Kidney (tissue), 14 donors: Measurements from ENCODE around the gene RTP1. TPM values are rescaled to one million over a fixed set of nuclear protein-coding genes. Genes with fewer than 3 reads are reported as not detected.

Experiments
- DNase-seq, 5 donors: peaks; one replicate each; pipeline ENCODE4 v3.0.0-alpha.2; 2013 to 2020
- FAIRE-seq: peaks from 2 replicates; lab custom pipeline; 2012; peaks lifted over from hg19 to GRCh38; lab: Jason Lieb, UNC
- H3K27ac ChIP-seq, 2 donors: one replicate each; pipeline ENCODE4 v1.7.0; 2013; ENCODE audit warnings: low read depth in 2 of 2, low read length in 2 of 2, inconsistent platforms in 1 of 2
- H3K27me3 ChIP-seq: one replicate; pipeline ENCODE4 v1.7.1; 2013; ENCODE audit warnings: low read length, inconsistent platforms; ENCODE audit not compliant: control insufficient read depth, insufficient read depth
- H3K36me3 ChIP-seq, 3 donors: one replicate each; pipeline versions ENCODE4 v1.7.0 to v1.7.1; 2013; ENCODE audit warnings: low read length in 3 of 3, control low read depth in 1 of 3, inconsistent platforms in 1 of 3; ENCODE audit not compliant: insufficient read depth in 3 of 3, control insufficient read depth in 2 of 3
- H3K4me1 ChIP-seq, 3 donors: one replicate each; pipeline versions ENCODE4 v1.7.0 to v1.7.1; 2013; ENCODE audit warnings: low read length in 3 of 3, inconsistent platforms in 1 of 3, low read depth in 1 of 3; ENCODE audit not compliant: control insufficient read depth in 2 of 3, insufficient read depth in 2 of 3
- H3K4me3 ChIP-seq, 3 donors: one replicate each; pipeline versions ENCODE4 v1.7.0 to v1.8.1; 2013; ENCODE audit warnings: low read length in 3 of 3, control low read depth in 1 of 3, inconsistent platforms in 1 of 3
- H3K9ac ChIP-seq, 3 donors: one replicate each; pipeline versions ENCODE4 v1.7.0 to v1.7.1; 2013; ENCODE audit warnings: low read length in 3 of 3, control low read depth in 1 of 3, inconsistent platforms in 1 of 3
- H3K9me3 ChIP-seq, 3 donors: one replicate each; pipeline versions ENCODE4 v1.7.0 to v1.7.1; 2013; ENCODE audit warnings: low read length in 3 of 3, control low read depth in 1 of 3, inconsistent platforms in 1 of 3; ENCODE audit not compliant: control insufficient read depth in 2 of 3, insufficient read depth in 1 of 3
- CTCF ChIP-seq: IDR thresholded peaks from 3 replicates; pipeline ENCODE4 v1.5.1; 2012; ENCODE audit warnings: mild to moderate bottlenecking, moderate library complexity, borderline replicate concordance; ENCODE audit not compliant: insufficient read depth; ENCODE audit errors: extremely low read depth
- intact Hi-C: fragments of 100-400 bp; cut with DNase I; formaldehyde crosslinking; loops from one replicate; pipeline ENCODE4 v1.11.1; 2022
- polyA plus RNA-seq: library from polyadenylated mRNA; stranded (reverse); fragments of 350-450 nt; fragmentation: Illumina TruSeq; extraction: RNeasy Lipid Tissue Mini Kit (QIAGEN cat#74804); gene quantifications from one replicate; pipeline ENCODE4 v1.2.3, GENCODE V29; 2014; ENCODE audit warnings: low read depth, low replicate concordance; ENCODE audit not compliant: insufficient read depth
- total RNA-seq: library from RNA; stranded (reverse); fragmentation: NEBNext Ultra II Directional; extraction: Animal tissue kit (Norgen Biotek cat#: 25700); gene quantifications from one replicate; pipeline ENCODE4 v1.2.1, GENCODE V29; 2021
- donor health status: control.
- donor health status: control.
- donor health status: control.
- donor health status: control.
- donor health status: control.
- donor health status: DM: yes; HTN: yes; CAD: no.
- donor health status: Normal renal cell carcinoma (clear cell type).

RTP1 gene
- total and polyA plus RNA-seq, 2 donors from 2014 or later, result not detected

GRCh38 chr3:187242435-187242834 lies 45.1 kb downstream of the RTP1 start:
- H3K4me3 ChIP-seq, result no peak overlapping the region
- intact Hi-C loops, result no loop called here
- no peak overlapping the region for H3K9ac ChIP-seq
- TF ChIP-seq CTCF, result no peak
- H3K36me3 ChIP-seq, result no peaks in the 10 kb centered on the region
- no peaks in the 10 kb centered on the region for H3K4me1 ChIP-seq
- H3K27ac ChIP-seq, result no peak overlapping the region
- FAIRE-seq, result no peak
- no peaks in the 10 kb centered on the region for H3K9me3 ChIP-seq
- DNase-seq, result no peak
- no peaks in the 10 kb centered on the region for H3K27me3 ChIP-seq

GRCh38 chr3:187242900-187243299 lies 45.6 kb downstream of the RTP1 start:
- TF ChIP-seq CTCF, result no peak
- H3K36me3 ChIP-seq, result no peaks in the 10 kb centered on the region
- intact Hi-C loops, result no loop called here

GRCh38 chr3:187243933-187244524 lies 46.7 kb downstream of the RTP1 start:
- H3K36me3 ChIP-seq, result no peaks in the 10 kb centered on the region
- no peaks in the 10 kb centered on the region for H3K27me3 ChIP-seq
- H3K27ac ChIP-seq, result no peak overlapping the region
- intact Hi-C loops, result no loop called here
- no peak for TF ChIP-seq CTCF
- H3K4me1 ChIP-seq, result no peaks in the 10 kb centered on the region
- no peak overlapping the region for H3K9ac ChIP-seq
- no peak overlapping the region for H3K4me3 ChIP-seq
- DNase-seq (no peak), FAIRE-seq (no peak)
- no peaks in the 10 kb centered on the region for H3K9me3 ChIP-seq

More at GRCh38 chr3:187242900-187243299, 45.6 kb downstream of the RTP1 start:
- Histone ChIP-seq H3K9me3 (no peaks in the 10 kb centered on the region), H3K4me1 (no peaks in the 10 kb centered on the region), H3K27me3 (no peaks in the 10 kb centered on the region), H3K9ac (no peak overlapping the region), H3K27ac (no peak overlapping the region), H3K4me3 (no peak overlapping the region)
- DNase-seq (no peak), FAIRE-seq (no peak)

- Histone ChIP-seq H3K4me3 (no peak overlapping the region), H3K4me1 (no peaks in the 10 kb centered on the region), H3K9me3 (no peaks in the 10 kb centered on the region), H3K36me3 (no peaks in the 10 kb centered on the region), H3K27ac (no peak overlapping the region), H3K9ac (no peak overlapping the region), H3K27me3 (no peaks in the 10 kb centered on the region)
- no peak for FAIRE-seq
- intact Hi-C loops, result no loop called here
- no peak for DNase-seq
- TF ChIP-seq CTCF, result no peak
Observed at GRCh38 chr3:187247398-187247797, 50.1 kb downstream of the RTP1 start.
